Measurements from ENCODE around the gene GSTA4.

GSTA4 gene

GRCh38 chr6:53042112-53042511 lies 47.0 kb upstream of the GSTA4 start:
- peaks cover 2% of the 10 kb centered on the region; the same call in 1 of the 2 replicates for H3K4me1 ChIP-seq (ENCODE audit: control insufficient read depth, insufficient read depth, low read length)
- no peaks in the 10 kb centered on the region for H3K9me3 ChIP-seq (ENCODE audit: control insufficient read depth, insufficient read depth, low read depth, low read length)
- CTCF ChIA-PET = no interaction called here
- no peak overlapping the region for H3K4me3 ChIP-seq (ENCODE audit: low read depth, low read length)
- POLR2A ChIA-PET = interaction anchor here (0.5 to 1.4 kb wide), 2 partner anchors 8 to 42 kb away, joined by 3 read pairs; no protein-coding TSS in a partner anchor
- peaks cover 4 to 29% of the 10 kb centered on the region in 2 experiments; a peak in 2 of 3 replicates for H3K36me3 ChIP-seq (ENCODE audit: control insufficient read depth in 2 of 2, insufficient read depth in 1 of 2, low read length in 2 of 2)
- no peak overlapping the region for H3K27ac ChIP-seq (ENCODE audit: extremely low read depth, low read depth, low read length)
- TF ChIP-seq, protein P1, sequence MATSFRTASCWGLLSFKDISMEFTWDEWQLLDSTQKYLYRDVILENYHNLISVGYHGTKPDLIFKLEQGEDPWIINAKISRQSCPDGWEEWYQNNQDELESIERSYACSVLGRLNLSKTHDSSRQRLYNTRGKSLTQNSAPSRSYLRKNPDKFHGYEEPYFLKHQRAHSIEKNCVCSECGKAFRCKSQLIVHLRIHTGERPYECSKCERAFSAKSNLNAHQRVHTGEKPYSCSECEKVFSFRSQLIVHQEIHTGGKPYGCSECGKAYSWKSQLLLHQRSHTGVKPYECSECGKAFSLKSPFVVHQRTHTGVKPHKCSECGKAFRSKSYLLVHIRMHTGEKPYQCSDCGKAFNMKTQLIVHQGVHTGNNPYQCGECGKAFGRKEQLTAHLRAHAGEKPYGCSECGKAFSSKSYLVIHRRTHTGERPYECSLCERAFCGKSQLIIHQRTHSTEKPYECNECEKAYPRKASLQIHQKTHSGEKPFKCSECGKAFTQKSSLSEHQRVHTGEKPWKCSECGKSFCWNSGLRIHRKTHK (tag by site-specific recombination; IDR thresholded peaks at IDR 0.05) = no peak
- no peak for TF ChIP-seq ZNF248 (tag by site-specific recombination; IDR thresholded peaks at IDR 0.05)
- no peak for TF ChIP-seq ZNF157 (tag by site-specific recombination; IDR thresholded peaks at IDR 0.05)
- TF ChIP-seq, protein P2, sequence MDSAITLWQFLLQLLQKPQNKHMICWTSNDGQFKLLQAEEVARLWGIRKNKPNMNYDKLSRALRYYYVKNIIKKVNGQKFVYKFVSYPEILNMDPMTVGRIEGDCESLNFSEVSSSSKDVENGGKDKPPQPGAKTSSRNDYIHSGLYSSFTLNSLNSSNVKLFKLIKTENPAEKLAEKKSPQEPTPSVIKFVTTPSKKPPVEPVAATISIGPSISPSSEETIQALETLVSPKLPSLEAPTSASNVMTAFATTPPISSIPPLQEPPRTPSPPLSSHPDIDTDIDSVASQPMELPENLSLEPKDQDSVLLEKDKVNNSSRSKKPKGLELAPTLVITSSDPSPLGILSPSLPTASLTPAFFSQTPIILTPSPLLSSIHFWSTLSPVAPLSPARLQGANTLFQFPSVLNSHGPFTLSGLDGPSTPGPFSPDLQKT (IDR thresholded peaks at IDR 0.05; ENCODE audit: borderline replicate concordance, low read depth, low read length) = no peak
- TF ChIP-seq, protein P3, sequence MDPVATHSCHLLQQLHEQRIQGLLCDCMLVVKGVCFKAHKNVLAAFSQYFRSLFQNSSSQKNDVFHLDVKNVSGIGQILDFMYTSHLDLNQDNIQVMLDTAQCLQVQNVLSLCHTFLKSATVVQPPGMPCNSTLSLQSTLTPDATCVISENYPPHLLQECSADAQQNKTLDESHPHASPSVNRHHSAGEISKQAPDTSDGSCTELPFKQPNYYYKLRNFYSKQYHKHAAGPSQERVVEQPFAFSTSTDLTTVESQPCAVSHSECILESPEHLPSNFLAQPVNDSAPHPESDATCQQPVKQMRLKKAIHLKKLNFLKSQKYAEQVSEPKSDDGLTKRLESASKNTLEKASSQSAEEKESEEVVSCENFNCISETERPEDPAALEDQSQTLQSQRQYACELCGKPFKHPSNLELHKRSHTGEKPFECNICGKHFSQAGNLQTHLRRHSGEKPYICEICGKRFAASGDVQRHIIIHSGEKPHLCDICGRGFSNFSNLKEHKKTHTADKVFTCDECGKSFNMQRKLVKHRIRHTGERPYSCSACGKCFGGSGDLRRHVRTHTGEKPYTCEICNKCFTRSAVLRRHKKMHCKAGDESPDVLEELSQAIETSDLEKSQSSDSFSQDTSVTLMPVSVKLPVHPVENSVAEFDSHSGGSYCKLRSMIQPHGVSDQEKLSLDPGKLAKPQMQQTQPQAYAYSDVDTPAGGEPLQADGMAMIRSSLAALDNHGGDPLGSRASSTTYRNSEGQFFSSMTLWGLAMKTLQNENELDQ (tag by site-specific recombination; IDR thresholded peaks at IDR 0.05; ENCODE audit: low read depth) = no peak
- no peak for TF ChIP-seq ZNF645 (tag by site-specific recombination; IDR thresholded peaks at IDR 0.05)
- TF ChIP-seq ZNF138 (tag by site-specific recombination; IDR thresholded peaks at IDR 0.05; ENCODE audit: borderline replicate concordance) = no peak
- no peak for TF ChIP-seq ZNF202 (tag by site-specific recombination; IDR thresholded peaks at IDR 0.05; ENCODE audit: borderline replicate concordance)
- TF ChIP-seq ZNF596 (tag by site-specific recombination; IDR thresholded peaks at IDR 0.05) = no peak
- TF ChIP-seq ZNF707 (tag by site-specific recombination; IDR thresholded peaks at IDR 0.05) = no peak
- no peak for TF ChIP-seq KLF7 (tag by site-specific recombination; IDR thresholded peaks at IDR 0.05; ENCODE audit: borderline replicate concordance)
- TF ChIP-seq, protein P4, sequence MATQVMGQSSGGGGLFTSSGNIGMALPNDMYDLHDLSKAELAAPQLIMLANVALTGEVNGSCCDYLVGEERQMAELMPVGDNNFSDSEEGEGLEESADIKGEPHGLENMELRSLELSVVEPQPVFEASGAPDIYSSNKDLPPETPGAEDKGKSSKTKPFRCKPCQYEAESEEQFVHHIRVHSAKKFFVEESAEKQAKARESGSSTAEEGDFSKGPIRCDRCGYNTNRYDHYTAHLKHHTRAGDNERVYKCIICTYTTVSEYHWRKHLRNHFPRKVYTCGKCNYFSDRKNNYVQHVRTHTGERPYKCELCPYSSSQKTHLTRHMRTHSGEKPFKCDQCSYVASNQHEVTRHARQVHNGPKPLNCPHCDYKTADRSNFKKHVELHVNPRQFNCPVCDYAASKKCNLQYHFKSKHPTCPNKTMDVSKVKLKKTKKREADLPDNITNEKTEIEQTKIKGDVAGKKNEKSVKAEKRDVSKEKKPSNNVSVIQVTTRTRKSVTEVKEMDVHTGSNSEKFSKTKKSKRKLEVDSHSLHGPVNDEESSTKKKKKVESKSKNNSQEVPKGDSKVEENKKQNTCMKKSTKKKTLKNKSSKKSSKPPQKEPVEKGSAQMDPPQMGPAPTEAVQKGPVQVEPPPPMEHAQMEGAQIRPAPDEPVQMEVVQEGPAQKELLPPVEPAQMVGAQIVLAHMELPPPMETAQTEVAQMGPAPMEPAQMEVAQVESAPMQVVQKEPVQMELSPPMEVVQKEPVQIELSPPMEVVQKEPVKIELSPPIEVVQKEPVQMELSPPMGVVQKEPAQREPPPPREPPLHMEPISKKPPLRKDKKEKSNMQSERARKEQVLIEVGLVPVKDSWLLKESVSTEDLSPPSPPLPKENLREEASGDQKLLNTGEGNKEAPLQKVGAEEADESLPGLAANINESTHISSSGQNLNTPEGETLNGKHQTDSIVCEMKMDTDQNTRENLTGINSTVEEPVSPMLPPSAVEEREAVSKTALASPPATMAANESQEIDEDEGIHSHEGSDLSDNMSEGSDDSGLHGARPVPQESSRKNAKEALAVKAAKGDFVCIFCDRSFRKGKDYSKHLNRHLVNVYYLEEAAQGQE (tag by site-specific recombination; IDR thresholded peaks at IDR 0.05) = no peak
- no peak for TF ChIP-seq SALL2 (tag by site-specific recombination; IDR thresholded peaks at IDR 0.05; ENCODE audit: borderline replicate concordance)
- no peak for TF ChIP-seq ZNF544 (tag by site-specific recombination; IDR thresholded peaks at IDR 0.05)
- no peak for TF ChIP-seq ZNF639 (tag by site-specific recombination; IDR thresholded peaks at IDR 0.05)
- TF ChIP-seq ZNF561 (tag by site-specific recombination; IDR thresholded peaks at IDR 0.05; ENCODE audit: borderline replicate concordance) = no peak
- no peak for TF ChIP-seq ZNF324 (tag by site-specific recombination; IDR thresholded peaks at IDR 0.05)
- no peak for TF ChIP-seq ZNF426 (tag by site-specific recombination; IDR thresholded peaks at IDR 0.05)
- no peak for TF ChIP-seq FEZF1 (tag by site-specific recombination; IDR thresholded peaks at IDR 0.05)
- no peak for TF ChIP-seq ZNF121 (tag by site-specific recombination; IDR thresholded peaks at IDR 0.05)
